ENCODE results near the gene PRR14. TPM values are rescaled to one million over a fixed set of nuclear protein-coding genes. Genes with fewer than 3 reads are reported as not detected.

PRR14 gene
- total RNA-seq, 4 donors from 2014 or later: 42.9 to 154 (median 85.5) TPM

- no peak overlapping the region for H3K4me3 ChIP-seq
- no peaks in the 10 kb centered on the region for H3K9me3 ChIP-seq
- intact Hi-C loops (cut with DNase I; ENCODE audit: low total_unique reads): no loop called here
- TF ChIP-seq CTCF (IDR thresholded peaks at IDR 0.05) (no peak), EP300 (IDR thresholded peaks at IDR 0.05; ENCODE audit: low read depth) (no peak)
- 80% methylated on average over 3 of the region's 3 CpGs; no CpG with 5 or more reads in 1 of the 2 donors for WGBS, 2 donors (ENCODE audit: low coverage in 1 of 2)
- H3K27ac ChIP-seq: no peak overlapping the region
- H3K27me3 ChIP-seq: no peaks in the 10 kb centered on the region
- no peaks in the 10 kb centered on the region for H3K36me3 ChIP-seq
- no peaks in the 10 kb centered on the region for H3K4me1 ChIP-seq
- DNase-seq: no peak
- in situ Hi-C loops (cut with MboI; ENCODE audit: low pct_ligation_motif_present in 1 of 4, low pct_unique_long_range_greater_than_20kb in 1 of 4, low sequenced_read_pairs in 3 of 4): no loop called here
These were observed 29.6 kb downstream of the PRR14 start for GRCh38 chr16:30680326-30680725.

- H3K36me3 ChIP-seq: no peaks in the 10 kb centered on the region
- intact Hi-C loops (cut with DNase I; ENCODE audit: low total_unique reads): no loop called here
- H3K9me3 ChIP-seq: no peaks in the 10 kb centered on the region
- H3K4me1 ChIP-seq: peaks cover 0 to 2% (median under 1%) of the 10 kb centered on the region in 4 donors
- 74 to 76% methylated on average over 4 of the region's 4 CpGs for WGBS, 2 donors (ENCODE audit: low coverage in 1 of 2)
- no peak for TF ChIP-seq POLR2AphosphoS5 (IDR thresholded peaks at IDR 0.05)
- no peak for TF ChIP-seq EP300 (IDR thresholded peaks at IDR 0.05; ENCODE audit: low read depth)
- no peak for TF ChIP-seq CTCF (IDR thresholded peaks at IDR 0.05)
- no peak for TF ChIP-seq POLR2A (IDR thresholded peaks at IDR 0.05)
- in situ Hi-C loops (cut with MboI; ENCODE audit: low pct_ligation_motif_present in 1 of 4, low pct_unique_long_range_greater_than_20kb in 1 of 4, low sequenced_read_pairs in 3 of 4): no loop called here
- no peak overlapping the region for H3K27ac ChIP-seq
- no peak overlapping the region for H3K4me3 ChIP-seq
- H3K27me3 ChIP-seq: no peaks in the 10 kb centered on the region
- DNase-seq: no peak
These were observed 37.9 kb downstream of the PRR14 start for GRCh38 chr16:30688701-30689100.

GRCh38 chr16:30691907-30692306 is 41.1 kb downstream of the PRR14 start:
- in situ Hi-C loops (cut with MboI; ENCODE audit: low pct_ligation_motif_present in 1 of 4, low pct_unique_long_range_greater_than_20kb in 1 of 4, low sequenced_read_pairs in 3 of 4): loop anchor here in 1 of 4 donors (10.0 kb wide), 1 partner anchor 47 kb away; no protein-coding TSS in a partner anchor
- TF ChIP-seq POLR2A (IDR thresholded peaks at IDR 0.05) (no peak), CTCF (IDR thresholded peaks at IDR 0.05) (no peak), POLR2AphosphoS5 (IDR thresholded peaks at IDR 0.05) (no peak), EP300 (IDR thresholded peaks at IDR 0.05; ENCODE audit: low read depth) (no peak)
- Histone ChIP-seq H3K9me3 (no peaks in the 10 kb centered on the region), H3K4me1 (peaks cover 0 to 3% (median 1%) of the 10 kb centered on the region in 4 donors), H3K27ac (no peak overlapping the region), H3K36me3 (no peaks in the 10 kb centered on the region), H3K4me3 (no peak overlapping the region), H3K27me3 (no peaks in the 10 kb centered on the region)
- DNase-seq: no peak
- intact Hi-C loops (cut with DNase I; ENCODE audit: low total_unique reads): no loop called here
- 67 to 80% methylated on average over 4 of the region's 4 CpGs for WGBS, 2 donors (ENCODE audit: low coverage in 1 of 2)

- TF ChIP-seq CTCF (IDR thresholded peaks at IDR 0.05) (no peak), POLR2AphosphoS5 (IDR thresholded peaks at IDR 0.05) (no peak), POLR2A (IDR thresholded peaks at IDR 0.05) (no peak), EP300 (IDR thresholded peaks at IDR 0.05; ENCODE audit: low read depth) (no peak)
- peaks cover 0 to 9% (median 3%) of the 10 kb centered on the region in 4 donors for H3K4me1 ChIP-seq
- no peak for DNase-seq
- no peaks in the 10 kb centered on the region for H3K9me3 ChIP-seq
- H3K4me3 ChIP-seq: no peak overlapping the region
- WGBS, 2 donors (ENCODE audit: low coverage in 1 of 2): 76 to 79% methylated on average over 6 to 10 of the region's 10 CpGs
- H3K27me3 ChIP-seq: no peaks in the 10 kb centered on the region
- intact Hi-C loops (cut with DNase I; ENCODE audit: low total_unique reads) (no loop called here), in situ Hi-C loops (cut with MboI; ENCODE audit: low pct_ligation_motif_present in 1 of 4, low pct_unique_long_range_greater_than_20kb in 1 of 4, low sequenced_read_pairs in 3 of 4) (loop anchor here in 1 of 4 donors (10.0 kb wide), 1 partner anchor 48 kb away; no protein-coding TSS in a partner anchor)
- H3K27ac ChIP-seq: no peak overlapping the region
- H3K36me3 ChIP-seq: no peaks in the 10 kb centered on the region
These were observed 41.8 kb downstream of the PRR14 start for GRCh38 chr16:30692396-30693064.
